HG02884 (cell line): ENCODE measurements around the gene CACHD1.
"Not testable (repeated sequence)": the region's sequence is repeated elsewhere in the genome, so short reads cannot be mapped to it uniquely, and the experiment has no call there.

Experiments used
- ATAC-seq: cut with Tn5 transposase; IDR thresholded peaks from one replicate; pipeline ENCODE4 v1.9.1; 2021; ENCODE audit warnings: mild to moderate bottlenecking, moderate library complexity; ENCODE audit not compliant: unreplicated experiment

The CACHD1 gene

GRCh38 chr1:64495878-64496277 lies 25.9 kb downstream of the CACHD1 start:
- ATAC-seq, result no peak

- ATAC-seq, result no peak
Measured at GRCh38 chr1:64496606-64497005, 26.7 kb downstream of the CACHD1 start.

GRCh38 chr1:64497088-64497883 lies 27.4 kb downstream of the CACHD1 start:
- ATAC-seq, result no peak

- ATAC-seq, result no peak
Measured at GRCh38 chr1:64498325-64498724, 28.4 kb downstream of the CACHD1 start.

GRCh38 chr1:64499011-64499410 lies 29.1 kb downstream of the CACHD1 start:
- ATAC-seq, result no peak

- ATAC-seq, result no peak
Measured at GRCh38 chr1:64499966-64500365, 30.0 kb downstream of the CACHD1 start.

- ATAC-seq, result no peak
Measured at GRCh38 chr1:64502083-64502482, 32.2 kb downstream of the CACHD1 start.

- no peak for ATAC-seq
Measured at GRCh38 chr1:64502931-64503330, 33.0 kb downstream of the CACHD1 start.

GRCh38 chr1:64505232-64505943 lies 35.5 kb downstream of the CACHD1 start:
- no peak for ATAC-seq

- ATAC-seq, result no peak
Measured at GRCh38 chr1:64505944-64506655, 36.2 kb downstream of the CACHD1 start.

GRCh38 chr1:64508629-64509028 lies 38.7 kb downstream of the CACHD1 start:
- no peak for ATAC-seq

- no peak for ATAC-seq
Measured at GRCh38 chr1:64511044-64511443, 41.1 kb downstream of the CACHD1 start.

- ATAC-seq, result not testable (repeated sequence)
Measured at GRCh38 chr1:64512206-64512605, 42.3 kb downstream of the CACHD1 start.

- no peak for ATAC-seq
Measured at GRCh38 chr1:64513545-64513944, 43.6 kb downstream of the CACHD1 start.

GRCh38 chr1:64514197-64514765 lies 44.4 kb downstream of the CACHD1 start:
- no peak for ATAC-seq

- ATAC-seq, result no peak
Measured at GRCh38 chr1:64515427-64515826, 45.5 kb downstream of the CACHD1 start.

- ATAC-seq, result no peak
Measured at GRCh38 chr1:64516301-64516700, 46.4 kb downstream of the CACHD1 start.

- ATAC-seq, result no peak
Measured at GRCh38 chr1:64516803-64517568, 47.1 kb downstream of the CACHD1 start.

GRCh38 chr1:64517640-64518039 lies 47.7 kb downstream of the CACHD1 start:
- no peak for ATAC-seq

- no peak for ATAC-seq
Measured at GRCh38 chr1:64518692-64519481, 49.0 kb downstream of the CACHD1 start.
